Stimulated activated CD4-positive, alpha-beta T cell treated with anti-CD3 and anti-CD28 coated beads, TNF-alpha, amount 100 ng/mL, for 4 hours (primary cell): Measurements from ENCODE around the gene FILIP1L.

ENCODE experiments used
- DNase-seq, 3 experiments: peaks; one replicate each; pipeline ENCODE4 v3.0.0-alpha.2; 2020; ENCODE audit warnings: low read depth in 3 of 3

The FILIP1L gene

DNA sequence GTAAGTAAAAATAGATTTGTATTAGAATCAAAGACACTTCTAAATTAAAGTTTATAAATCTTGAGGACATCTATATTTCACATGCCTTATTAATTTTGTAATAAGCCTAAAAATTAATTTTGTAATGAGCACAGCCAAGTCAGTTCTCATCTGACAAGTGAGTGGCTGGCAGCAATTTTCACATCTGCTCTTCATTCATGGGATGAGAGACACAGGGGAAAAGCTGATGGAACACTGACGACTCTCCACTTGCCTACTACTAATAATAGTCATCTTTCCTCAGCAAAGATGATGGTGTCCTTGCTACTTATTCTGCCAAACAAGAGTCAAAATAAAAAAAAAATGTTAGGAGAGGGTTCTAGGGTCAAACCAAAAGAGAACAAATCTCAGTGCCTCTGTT, 311.0 kb downstream of the FILIP1L start:
- no peak for DNase-seq

DNA sequence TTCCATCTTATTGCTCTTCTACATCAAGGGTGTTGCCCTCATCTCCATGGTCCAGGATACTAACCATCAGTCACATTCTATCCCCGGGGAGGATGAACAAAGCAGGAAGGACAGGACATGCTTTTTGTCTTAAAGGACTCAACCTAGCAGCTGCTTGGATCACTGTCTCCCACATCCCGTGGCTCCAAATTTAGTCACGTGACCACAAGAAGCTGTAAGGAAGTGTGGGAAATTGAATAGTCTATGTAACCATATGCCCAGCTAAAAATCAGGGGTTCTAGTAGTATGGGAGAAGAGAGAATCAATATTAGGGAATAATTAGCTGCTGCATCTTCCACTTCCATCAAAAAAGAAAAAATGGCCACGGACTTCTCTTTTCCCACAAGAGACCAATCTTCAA, 314.9 kb downstream of the FILIP1L start:
- DNase-seq = no peak

DNA sequence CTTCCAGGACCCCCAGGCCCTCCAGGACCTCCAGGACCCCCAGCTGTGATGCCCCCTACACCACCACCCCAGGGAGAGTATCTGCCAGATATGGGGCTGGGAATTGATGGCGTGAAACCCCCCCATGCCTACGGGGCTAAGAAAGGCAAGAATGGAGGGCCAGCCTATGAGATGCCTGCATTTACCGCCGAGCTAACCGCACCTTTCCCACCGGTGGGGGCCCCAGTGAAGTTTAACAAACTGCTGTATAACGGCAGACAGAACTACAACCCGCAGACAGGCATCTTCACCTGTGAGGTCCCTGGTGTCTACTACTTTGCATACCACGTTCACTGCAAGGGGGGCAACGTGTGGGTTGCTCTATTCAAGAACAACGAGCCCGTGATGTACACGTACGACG, 318.7 kb downstream of the FILIP1L start:
- DNase-seq = no peak

DNA sequence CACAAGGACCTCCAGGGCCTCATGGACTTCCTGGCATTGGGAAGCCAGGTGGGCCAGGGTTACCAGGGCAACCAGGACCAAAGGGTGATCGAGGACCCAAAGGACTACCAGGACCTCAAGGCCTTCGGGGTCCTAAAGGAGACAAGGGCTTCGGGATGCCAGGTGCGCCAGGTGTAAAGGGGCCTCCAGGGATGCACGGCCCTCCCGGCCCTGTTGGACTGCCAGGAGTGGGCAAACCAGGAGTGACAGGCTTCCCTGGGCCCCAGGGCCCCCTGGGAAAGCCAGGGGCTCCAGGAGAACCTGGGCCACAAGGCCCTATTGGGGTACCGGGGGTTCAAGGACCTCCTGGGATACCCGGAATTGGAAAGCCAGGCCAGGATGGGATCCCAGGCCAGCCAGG, 319.8 kb downstream of the FILIP1L start:
- no peak for DNase-seq

DNA sequence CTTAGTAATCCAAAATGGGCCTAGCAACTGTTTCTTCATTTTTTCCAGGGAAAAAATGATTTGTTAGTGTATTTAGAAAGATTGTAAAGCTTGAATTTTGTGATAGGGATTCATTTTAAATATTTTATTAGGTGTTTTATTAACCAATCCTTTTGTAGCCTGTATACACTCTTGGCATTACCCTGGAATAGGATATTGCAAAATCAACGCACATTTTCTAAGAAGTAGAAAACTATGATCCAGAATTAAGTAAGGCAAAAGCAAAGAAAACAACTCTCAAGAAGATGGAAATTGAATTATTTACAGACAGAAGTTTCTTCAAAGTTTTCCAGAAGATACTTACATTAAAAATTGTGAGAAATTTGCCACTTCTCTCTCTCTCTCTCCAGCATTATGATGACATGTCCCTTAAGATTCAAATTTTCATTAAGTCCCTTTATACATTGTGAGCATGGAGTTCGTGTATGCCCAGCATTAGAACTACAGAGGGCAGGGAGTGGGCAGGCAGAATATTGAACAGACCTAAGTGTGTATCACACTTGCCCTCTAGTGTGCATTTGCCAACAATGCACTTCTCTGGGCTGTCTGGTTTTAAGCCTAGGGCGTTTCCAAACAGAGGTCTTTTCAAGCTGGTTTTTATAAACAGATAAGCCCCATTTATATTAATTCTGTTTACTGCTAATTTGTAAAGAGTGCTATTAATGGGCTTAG, 325.1 kb downstream of the FILIP1L start:
- DNase-seq = no peak
